Stimulated activated CD4-positive, alpha-beta T cell treated with anti-CD3 and anti-CD28 coated beads, Interleukin-2, amount 100 ng/mL, for 48 hours (primary cell): Measurements from ENCODE around the gene DMXL1.

Experiments
- DNase-seq, 2 donors: peaks; one replicate each; pipeline ENCODE4 v3.0.0-alpha.2; 2020

DMXL1 gene

GRCh38 chr5:119271758-119272730 lies 201.2 kb downstream of the DMXL1 start:
- no peak for DNase-seq

- DNase-seq = no peak
These were observed 202.5 kb downstream of the DMXL1 start for GRCh38 chr5:119273391-119273839.

GRCh38 chr5:119274030-119274766 lies 203.3 kb downstream of the DMXL1 start:
- no peak for DNase-seq

GRCh38 chr5:119274767-119275130 lies 203.9 kb downstream of the DMXL1 start:
- no peak for DNase-seq

- no peak for DNase-seq
These were observed 204.3 kb downstream of the DMXL1 start for GRCh38 chr5:119275146-119275545.

GRCh38 chr5:119275601-119276173 lies 204.8 kb downstream of the DMXL1 start:
- no peak for DNase-seq

- DNase-seq = no peak
These were observed 206.1 kb downstream of the DMXL1 start for GRCh38 chr5:119276978-119277377.

GRCh38 chr5:119279093-119279492 lies 208.2 kb downstream of the DMXL1 start:
- no peak for DNase-seq

- no peak for DNase-seq
These were observed 209.5 kb downstream of the DMXL1 start for GRCh38 chr5:119280380-119280779.

GRCh38 chr5:119282628-119283027 lies 211.7 kb downstream of the DMXL1 start:
- no peak for DNase-seq

- DNase-seq = no peak
These were observed 213.1 kb downstream of the DMXL1 start for GRCh38 chr5:119284031-119284430.

- no peak for DNase-seq
These were observed 214.4 kb downstream of the DMXL1 start for GRCh38 chr5:119285070-119285916.

GRCh38 chr5:119286511-119287488 lies 215.9 kb downstream of the DMXL1 start:
- no peak for DNase-seq

GRCh38 chr5:119287547-119288111 lies 216.7 kb downstream of the DMXL1 start:
- no peak for DNase-seq

- DNase-seq = no peak
These were observed 217.6 kb downstream of the DMXL1 start for GRCh38 chr5:119288379-119289033.

- no peak for DNase-seq
These were observed 218.7 kb downstream of the DMXL1 start for GRCh38 chr5:119289438-119290044.

GRCh38 chr5:119290161-119290569 lies 219.3 kb downstream of the DMXL1 start:
- no peak for DNase-seq

GRCh38 chr5:119290607-119291006 lies 219.7 kb downstream of the DMXL1 start:
- DNase-seq = no peak

- no peak for DNase-seq
These were observed 220.2 kb downstream of the DMXL1 start for GRCh38 chr5:119291056-119291455.

GRCh38 chr5:119291877-119292276 lies 221.0 kb downstream of the DMXL1 start:
- no peak for DNase-seq
